IPS-NIHi11 (cell line): Measurements from ENCODE around the gene ARHGEF16.

Experiments
- DNase-seq: peaks from one replicate; pipeline ENCODE4 v3.0.0; 2012; ENCODE audit warnings: mixed read lengths, low spot score

The ARHGEF16 gene

DNA sequence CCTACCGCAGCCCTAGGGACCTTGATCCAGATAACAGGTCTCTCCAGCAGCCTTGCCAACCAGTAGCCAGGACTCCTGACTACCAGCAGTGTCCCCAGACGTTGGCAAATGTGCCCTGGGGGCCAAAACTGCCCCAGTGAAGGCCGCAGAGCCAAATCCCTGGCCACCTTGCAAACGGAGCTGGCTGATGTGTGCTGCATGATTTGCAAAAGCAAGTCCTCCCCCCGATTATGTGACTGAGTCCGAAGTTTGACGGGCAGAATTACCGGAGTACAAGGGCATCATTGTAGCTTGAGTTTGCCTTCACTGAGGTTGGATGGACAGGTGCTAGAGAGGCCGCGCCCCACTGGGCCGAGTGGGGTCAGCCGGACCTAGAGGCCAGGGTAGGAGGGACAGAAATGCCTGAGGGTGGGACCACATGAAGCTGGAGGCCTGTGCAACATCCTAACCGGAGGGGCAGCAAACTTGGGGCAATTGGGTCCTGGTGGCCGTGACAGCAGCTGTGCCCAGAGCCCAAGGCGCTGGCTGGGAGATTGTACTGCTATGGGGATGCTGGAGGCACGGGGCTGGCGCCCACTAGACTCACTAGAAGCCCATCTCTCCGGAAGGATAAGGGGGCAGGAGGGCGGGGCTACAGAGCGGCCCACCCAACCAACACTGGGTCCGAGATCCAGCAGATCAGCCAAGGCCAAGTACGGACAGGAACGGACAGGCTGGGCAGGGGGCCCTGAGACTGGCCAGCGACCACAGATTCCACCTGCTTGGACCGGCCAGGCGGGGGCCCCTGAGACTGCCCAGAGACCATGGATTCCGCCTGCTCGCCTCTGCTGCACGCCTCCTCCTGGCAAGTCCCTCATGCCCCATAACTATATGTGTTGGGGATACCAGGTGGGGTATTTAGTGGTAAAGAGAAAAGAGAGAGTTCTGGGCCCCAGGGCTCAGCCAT lies 2.8 kb downstream of the ARHGEF16 start:
- no peak for DNase-seq

DNA sequence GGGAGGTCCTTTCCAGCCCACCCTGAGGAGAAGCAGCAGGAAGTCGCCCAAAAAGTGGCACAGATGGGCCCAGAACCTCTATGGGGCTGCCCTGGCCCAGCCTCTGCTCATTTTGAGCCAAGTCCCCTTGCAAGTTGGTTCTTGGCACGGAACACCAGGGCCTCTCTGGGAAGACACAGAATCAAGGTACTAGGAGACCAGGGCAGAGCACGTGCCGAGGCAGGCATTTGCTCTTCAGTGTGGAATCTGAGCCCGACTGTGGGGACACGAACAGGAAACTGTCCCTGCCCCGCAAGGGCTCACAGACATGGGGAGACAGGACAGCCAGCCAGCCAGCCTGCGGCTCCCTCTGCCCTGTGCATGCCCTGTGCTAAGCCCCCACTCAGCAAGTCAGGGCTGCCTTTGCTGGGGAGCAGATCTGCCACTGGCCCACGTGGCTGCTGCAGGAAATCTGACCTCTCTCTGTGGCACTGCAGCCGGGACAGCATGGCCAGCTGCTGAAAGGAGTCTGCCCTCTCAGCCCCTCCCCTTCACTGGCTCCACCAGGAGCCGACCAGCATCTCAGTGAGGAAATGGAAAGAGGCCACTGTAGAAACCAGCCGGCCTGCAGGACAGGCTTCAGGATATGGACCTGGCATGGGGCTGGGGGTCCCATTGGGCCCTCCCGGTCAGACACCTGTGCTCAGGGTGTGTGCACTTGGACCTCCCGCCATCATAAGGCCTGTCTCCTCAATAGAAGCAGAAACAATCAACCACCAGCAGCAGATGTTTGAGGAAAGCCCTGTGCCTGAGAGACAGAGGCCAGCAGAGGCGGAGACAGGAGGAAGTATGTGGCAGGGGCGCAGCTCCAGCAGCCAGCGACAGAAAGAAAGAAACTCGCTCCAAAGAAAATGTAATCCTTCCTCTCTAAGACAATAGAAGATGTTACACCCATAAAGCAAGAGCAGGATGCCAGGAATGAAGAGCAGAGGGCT lies 3.7 kb downstream of the ARHGEF16 start:
- no peak for DNase-seq

DNA sequence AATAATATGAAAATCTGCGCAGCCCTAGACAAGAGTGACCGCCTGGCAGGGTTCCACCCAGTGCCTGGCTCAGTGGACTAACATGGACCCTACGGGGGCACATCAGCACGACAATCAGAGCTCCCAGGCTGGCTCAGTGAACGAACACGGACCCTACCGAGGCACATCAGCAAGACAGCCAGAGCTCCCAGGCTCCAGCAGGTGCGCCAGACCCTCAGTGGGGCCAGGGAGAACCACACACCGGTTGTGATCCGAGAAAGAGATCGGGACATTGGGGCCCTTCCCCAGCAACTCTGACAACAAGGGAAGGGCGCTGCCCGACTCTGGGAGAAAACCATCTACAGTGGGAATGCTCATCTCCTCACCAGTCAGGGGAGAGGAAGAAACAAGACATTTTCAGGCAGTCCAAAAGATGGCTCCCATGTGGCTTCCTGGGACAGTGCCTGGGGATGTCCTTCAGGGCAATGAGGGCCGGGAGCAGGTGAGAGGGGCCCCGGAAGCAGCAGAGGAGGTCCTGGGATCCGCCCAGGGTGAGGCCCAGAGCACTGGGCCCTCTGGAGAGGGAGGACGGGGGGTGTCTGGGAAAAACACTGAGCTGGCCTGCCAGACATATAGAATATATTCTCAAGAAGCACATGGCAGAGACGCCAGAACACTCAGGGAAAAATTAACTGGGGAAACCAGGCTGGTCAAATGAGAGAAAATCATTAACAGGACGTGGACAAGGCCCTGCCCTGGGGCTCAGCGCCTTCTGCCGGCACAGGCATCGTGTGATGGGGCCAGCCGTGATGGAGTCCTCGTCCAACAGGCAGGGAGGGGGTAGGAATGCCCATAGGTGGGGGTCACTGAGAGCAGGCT lies 4.8 kb downstream of the ARHGEF16 start:
- DNase-seq: no peak

DNA sequence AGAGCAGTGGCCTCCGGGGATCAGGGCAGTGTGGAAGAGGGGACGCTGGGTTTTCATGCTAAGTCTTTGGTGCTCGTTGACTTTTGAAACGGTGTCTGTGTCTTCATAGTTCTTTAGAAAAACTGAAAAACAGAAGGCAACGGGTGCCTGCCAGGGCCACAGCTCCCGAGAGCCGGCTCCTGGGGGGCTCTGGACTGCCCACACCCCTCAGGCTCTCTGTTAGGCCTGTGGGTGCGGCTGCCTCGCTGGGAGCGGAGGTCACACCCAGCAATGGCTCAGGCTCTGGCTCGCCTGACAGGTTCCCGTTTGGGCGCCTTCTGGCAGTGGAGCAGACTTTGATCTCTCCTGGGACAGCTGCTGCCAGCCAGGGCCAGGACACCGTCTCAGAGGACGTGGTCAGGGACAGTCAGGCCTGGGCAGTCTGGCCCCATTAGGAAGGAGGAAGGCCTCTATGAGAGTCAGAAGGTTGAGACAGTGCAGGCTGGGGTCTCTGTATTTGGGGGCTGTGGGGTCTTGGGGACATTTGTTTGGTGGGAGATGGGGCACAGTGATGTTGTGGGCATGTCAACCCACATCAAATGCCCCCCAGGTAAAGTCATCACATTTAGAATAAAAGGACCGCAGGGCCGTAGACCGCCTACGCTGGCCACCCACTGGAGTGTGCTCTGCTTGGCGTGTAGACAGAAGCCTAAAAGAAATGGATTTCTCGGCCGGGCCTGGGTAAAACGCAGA lies 5.6 kb downstream of the ARHGEF16 start:
- DNase-seq: no peak

DNA sequence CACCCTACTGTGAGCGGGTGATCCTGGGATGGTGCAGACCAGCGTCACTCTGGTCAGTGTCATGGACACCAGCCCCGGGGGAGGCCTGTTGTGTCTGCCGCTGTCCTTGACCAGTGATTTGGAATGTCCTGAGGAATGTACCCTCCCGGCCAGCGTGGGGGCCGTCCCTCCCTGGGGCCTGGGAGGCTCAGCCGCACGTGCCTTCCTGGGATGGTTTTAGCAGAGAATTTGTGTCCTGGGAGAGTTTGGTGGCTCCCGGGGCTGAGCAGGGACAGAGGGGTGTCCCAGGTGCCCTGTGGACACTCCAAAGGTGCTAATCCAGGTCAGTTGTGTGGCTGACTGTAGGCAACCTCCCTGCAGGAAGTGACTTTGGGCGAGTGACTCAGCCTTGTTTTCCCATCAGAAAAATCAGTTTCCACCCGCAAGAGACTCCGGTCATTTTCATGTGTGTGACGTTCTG lies 6.2 kb downstream of the ARHGEF16 start:
- no peak for DNase-seq

DNA sequence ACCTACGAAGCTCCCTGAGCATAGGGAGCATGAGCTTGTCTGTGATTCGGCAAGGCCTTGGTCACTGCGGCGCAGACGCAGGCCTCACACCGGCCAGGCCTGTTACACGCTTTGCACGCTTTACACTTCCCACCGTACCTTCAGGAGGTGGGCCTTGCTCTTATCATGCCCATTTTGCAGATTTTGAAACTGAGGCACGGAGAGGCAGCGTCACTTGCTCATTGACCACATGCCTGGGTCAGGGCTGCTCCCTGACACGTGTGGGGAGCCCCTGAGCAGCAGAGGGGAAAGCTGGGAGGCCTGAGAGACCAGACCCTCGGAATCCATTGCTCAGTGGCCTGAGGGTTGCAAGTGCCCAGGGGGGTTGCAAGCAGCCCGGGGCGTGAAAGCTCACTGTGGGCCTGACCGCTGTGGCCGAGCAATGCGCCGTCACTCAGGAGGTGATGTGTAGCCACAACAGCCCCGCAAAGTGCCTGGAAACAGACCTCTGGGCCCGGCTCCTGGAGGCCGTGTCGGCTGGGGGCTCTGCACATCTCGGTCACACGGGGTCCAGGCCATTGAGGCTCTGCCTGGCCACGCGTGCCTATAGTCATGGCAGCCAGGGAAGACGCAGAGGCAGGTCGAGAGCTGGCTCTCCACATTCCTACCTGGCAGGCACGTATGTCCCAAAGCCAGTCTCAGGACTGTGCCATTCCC lies 6.9 kb downstream of the ARHGEF16 start:
- no peak for DNase-seq

DNA sequence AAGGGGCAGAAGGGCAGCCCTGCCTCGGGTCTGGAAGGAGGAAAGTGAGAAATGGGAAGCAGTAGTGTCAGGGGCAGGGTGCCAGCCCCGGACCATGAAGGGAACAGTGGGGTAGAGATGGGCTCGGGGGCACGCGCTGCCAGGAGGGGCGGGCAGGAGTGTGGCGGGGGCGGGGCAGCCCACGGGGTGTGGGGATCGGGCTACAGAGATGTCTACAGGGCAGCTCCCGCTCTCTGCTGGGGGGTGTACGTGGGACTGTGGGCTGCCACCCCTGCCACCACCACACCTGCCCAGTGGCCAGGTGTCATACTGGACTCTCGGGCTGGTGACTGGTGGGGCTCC lies 7.4 kb downstream of the ARHGEF16 start:
- no peak for DNase-seq

DNA sequence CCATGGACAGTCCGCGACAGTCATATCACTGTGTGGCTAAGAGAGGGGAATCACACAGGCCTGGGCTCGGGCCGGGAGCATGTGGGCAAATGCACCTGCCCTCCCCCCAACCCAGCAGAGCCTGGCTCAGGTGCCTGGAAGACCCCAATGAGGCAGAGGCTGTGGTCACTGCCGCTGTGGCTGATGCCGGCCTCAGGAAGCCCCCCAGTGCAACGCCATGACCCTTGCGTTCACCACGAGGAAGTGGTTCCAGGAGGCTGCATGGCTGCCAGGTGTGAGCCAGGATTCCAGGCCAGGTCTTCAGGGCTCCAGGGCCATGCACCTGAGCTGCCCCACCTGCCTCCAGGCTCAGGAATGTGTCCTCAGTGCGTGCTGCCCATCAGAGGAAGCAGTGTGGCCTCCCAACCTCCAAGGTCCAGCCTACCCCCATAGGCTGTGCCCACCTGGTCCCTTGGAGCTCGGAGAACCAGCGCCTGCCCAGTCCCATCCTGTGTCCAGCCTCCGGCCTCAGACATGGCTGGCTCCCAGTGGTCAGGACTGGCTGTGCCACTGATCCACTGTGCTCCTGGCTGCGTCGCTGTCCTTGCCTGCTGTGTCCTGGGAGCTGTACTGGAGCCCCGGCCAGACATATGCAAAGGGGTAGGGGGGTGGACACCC lies 8.0 kb downstream of the ARHGEF16 start:
- DNase-seq: no peak

DNA sequence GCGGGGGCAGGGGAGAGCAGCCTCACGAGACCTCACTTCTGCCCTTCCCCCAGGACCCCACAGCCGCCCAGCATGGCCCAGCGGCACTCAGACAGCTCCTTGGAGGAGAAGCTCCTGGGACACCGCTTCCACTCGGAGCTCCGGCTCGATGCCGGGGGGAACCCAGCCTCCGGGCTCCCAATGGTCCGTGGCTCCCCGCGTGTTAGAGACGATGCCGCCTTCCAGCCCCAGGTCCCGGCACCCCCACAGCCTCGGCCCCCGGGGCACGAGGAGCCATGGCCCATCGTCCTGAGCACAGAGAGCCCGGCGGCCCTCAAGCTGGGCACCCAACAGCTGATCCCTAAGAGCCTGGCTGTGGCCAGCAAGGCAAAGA lies 8.5 kb downstream of the ARHGEF16 start:
- DNase-seq: no peak

DNA sequence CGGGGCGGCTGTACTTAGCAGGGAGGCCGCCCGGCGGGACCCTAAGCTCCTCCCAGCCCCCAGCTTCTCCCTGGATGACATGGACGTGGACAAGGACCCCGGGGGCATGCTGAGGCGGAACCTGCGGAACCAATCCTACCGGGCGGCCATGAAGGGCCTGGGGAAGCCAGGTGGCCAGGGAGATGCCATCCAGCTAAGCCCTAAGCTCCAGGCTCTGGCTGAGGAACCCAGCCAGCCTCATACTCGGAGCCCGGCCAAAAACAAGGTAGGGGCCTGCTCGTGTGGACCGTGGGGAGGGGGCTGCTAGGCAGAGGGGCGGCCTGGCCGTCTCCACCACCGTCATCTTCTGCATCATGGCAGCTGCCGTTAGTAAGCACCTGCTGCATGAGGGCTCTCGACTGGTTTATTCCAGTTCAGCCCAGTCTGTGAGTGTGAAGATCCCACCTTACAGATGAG lies 9.0 kb downstream of the ARHGEF16 start:
- DNase-seq: no peak

DNA sequence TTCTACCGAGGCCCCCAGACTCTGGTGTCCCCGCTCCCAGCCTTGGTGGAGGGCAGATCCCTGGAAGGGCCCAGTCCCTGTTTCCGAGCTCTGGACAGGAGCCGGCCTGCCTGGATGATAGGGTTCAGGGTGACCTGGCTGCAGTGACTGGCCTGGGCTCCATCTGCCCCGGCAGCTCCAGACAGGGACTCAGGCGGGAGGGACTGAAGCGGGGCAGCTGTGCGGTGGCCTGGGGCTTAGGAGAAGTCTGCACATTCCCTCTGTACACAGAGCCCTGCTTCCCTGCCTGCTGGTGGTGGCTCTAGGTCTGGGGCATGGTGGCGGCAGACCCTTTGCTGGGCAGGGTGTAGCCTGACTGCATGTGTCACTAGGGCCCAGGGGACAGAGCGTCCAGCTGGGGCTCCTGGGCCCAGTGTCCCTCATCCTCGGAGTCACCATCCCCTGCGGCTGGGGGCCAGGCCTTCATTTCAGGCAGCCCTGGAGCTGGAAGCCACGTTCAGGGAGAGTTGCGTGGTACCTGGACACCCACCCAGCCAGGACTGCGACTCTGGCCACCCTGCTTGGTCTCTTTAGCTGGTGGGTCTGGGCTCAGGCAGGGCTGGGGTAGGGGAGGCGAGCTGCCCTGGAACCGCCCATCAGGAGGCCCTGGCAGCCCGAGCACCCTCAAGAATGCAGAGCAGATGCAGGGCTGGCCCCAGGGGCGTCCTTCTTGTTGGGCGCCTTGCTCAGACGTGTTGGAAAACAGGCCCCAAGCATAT lies 9.6 kb downstream of the ARHGEF16 start:
- DNase-seq: peak; percentile 5

DNA sequence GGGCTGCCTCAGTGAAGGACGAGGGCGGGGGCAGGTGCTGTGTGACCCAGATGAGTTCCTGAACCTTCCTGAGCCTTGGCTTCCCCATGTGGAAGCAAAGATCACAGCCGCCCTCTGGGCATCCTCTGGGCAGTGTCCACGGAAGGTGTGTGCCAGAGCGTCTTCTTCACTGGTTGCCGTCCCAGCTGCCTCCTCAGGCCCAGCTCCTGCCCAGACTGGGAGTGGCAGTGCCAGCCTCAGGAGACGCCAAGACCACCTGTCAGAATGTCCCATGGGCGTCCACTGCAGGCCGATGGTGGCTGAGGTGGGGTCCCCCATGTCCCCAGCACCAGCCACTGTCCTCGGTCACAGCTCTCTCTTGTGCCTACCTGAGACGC lies 10.2 kb downstream of the ARHGEF16 start:
- DNase-seq: no peak

DNA sequence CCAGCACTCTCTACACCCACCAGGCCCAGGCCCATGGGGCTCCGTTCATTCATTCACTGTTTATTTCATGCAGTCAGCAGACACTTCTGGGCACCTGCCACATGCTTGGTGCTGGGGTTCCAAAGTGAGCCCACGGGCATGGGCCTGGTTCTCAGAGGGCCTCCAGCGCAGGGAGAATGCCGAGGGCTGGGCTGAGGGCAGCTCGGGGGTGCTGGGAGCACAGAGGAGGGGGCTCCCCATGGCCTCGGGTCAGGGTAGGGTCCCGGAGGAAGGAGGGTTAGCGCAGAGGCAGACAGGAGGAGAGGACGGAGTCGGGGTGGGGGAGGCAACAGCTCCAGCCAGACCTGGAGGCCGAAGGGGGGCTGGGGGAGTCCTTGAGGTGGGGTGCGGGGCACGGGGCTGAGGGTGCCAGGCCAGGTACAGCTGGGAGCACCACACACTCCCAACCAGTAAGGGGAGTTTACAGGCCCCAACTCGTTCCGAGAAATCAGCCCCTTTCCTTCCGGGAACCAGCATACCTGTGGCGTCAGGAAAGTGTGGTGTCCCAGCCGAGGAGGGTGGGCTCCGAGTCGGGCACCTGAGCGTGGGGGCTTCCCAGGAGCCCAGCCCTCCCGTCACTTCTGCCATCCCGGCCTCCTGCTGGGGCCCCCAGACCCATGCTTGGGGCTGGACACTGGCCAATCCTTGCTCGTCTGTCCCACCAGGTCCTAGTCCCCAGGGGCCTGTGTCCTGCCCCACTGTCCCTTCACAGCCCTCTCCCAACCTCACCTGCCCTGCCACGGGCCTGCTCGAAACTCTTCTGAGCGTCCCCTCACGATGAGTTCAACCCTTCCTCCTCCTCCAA lies 10.8 kb downstream of the ARHGEF16 start:
- no peak for DNase-seq

DNA sequence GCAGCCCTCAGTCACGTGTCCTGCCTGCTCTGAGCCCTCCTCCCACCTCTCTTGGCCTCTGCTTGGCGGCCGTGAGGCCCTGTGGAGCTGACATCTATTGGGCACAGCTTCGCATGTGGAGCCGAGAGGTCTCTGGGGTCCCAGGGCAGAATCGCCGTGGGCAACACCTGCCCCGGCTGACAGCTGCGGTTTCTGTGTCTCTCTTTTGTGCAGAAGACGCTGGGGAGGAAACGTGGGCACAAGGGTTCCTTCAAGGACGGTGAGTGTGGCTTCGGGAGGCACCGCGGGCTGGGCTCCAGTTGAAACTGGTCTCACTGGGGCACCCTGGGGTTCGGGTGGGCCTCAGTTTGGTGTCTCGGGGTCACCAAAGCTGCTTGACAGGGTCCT lies 11.5 kb downstream of the ARHGEF16 start:
- DNase-seq: no peak

DNA sequence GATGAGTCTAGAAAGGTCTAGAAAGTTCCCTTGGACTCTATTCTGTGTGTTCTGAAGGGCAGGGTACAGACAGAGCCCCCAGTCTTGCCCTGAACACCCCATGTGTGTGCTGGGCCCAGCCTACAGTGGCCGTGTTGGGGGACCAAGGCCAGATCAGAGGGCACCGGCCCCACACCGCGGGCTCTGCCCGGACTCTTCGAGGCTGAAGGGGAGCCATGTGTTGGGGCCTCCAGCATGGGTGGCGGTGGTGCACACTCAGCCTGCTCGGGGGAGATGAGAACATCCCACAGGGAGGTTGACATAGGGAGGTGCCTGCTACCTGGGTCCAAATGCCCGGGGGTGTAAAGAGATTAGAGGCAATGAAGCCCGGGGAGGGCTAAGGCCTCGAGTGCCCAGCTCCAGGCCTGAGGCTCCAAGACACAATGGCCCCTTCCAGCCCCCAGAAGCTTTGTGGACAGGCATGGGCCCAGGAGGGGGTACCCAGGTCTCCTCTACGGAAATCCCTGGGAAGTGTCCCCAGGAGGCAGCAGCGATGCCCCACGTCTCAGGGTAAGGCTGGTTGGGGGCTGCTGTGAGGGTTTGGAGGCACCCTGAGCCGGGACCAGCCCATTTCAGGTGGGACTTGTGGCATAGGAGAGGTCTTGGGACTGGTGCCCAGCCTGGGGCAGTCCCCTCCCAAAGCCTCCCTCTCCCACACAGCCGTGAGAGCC lies 12.1 kb downstream of the ARHGEF16 start:
- DNase-seq: no peak

DNA sequence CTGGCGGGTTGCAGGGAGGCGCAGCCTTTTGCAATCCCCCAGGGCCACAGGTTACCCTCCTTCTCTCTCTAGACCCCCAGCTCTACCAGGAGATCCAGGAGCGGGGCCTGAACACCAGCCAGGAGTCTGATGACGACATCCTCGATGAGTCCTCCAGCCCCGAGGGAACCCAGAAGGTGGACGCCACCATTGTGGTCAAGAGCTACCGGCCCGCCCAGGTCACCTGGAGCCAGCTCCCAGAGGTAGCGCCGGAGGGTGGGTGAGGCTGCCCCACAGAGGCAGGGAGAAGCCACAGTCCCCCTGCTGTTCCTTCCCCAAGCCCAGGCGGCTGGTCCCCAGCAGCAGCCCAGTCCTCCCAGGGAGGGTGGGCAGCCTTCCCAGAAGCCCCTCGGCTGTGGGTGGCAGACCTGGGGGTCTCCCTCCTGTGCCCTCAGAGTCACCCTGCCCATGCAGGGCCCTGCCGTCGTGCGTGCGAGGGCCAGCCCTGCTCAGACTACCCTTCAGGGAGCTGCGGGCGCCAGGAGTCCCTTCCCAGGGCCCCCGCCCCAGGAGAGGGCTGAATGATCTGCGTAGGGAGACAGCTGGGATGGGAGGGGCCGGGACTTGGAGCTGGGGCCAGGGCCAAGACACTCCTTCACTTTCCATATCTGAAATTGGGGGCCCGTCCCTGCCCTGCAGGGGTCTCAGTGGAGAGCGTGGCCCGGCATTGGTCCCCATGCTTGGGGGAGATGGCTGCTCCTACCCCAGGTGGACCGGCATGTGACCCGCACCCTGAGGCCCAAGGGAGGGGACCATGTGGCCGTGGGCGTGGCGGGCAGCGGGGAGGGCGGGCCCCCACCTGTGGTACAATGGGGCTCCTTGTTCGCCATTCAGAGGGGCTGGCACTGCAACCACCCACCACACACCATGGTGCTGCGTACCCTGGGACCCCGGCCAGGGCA lies 12.9 kb downstream of the ARHGEF16 start:
- DNase-seq: no peak
